Neutrophil (primary cell): ENCODE results near the gene FAM114A2.
"Not testable (repeated sequence)": the region's sequence is repeated elsewhere in the genome, so short reads cannot be mapped to it uniquely, and the experiment has no call there.

Experiments used
- H3K27ac ChIP-seq: fragments of 200-600 bp; sonication (generic); 2 replicates; pipeline ENCODE4 v1.5.1; 2016; ENCODE audit warnings: mild to moderate bottlenecking, moderate library complexity
- H3K27me3 ChIP-seq: fragments of 200-600 bp; sonication (generic); 2 replicates; pipeline ENCODE4 v1.6.0; 2016; ENCODE audit warnings: mild to moderate bottlenecking
- H3K36me3 ChIP-seq: fragments of 200-600 bp; sonication (generic); 2 replicates; pipeline ENCODE4 v1.5.1; 2017
- H3K4me1 ChIP-seq, 2 experiments: fragments of 200-600 bp in 1 of 2; sonication (generic) in 1 of 2; 1 replicate in 1 of 2; 2 replicates in 1 of 2; pipeline versions ENCODE4 v1.5.1 to v1.6.1; 2013 to 2016; ENCODE audit warnings: low read depth in 1 of 2, low read length in 1 of 2, mild to moderate bottlenecking in 1 of 2, moderate library complexity in 1 of 2; ENCODE audit not compliant: control insufficient read depth in 1 of 2, insufficient read depth in 1 of 2
- H3K4me3 ChIP-seq, 2 experiments: fragments of 200-600 bp in 1 of 2; sonication (generic) in 1 of 2; 1 replicate in 1 of 2; 2 replicates in 1 of 2; pipeline ENCODE4 v1.5.1; 2013 to 2016; ENCODE audit warnings: low read depth in 1 of 2, low read length in 1 of 2, mild to moderate bottlenecking in 1 of 2, moderate library complexity in 1 of 2
- H3K9me3 ChIP-seq: fragments of 200-600 bp; sonication (generic); 2 replicates; pipeline ENCODE4 v1.5.1; 2016
- TF ChIP-seq, protein P1 (sequence below): fragments of 200-600 bp; sonication (generic); IDR thresholded peaks from 2 replicates; pipeline ENCODE4 v1.5.1; 2016; ENCODE audit warnings: antibody characterized with exemption

FAM114A2 gene

DNA sequence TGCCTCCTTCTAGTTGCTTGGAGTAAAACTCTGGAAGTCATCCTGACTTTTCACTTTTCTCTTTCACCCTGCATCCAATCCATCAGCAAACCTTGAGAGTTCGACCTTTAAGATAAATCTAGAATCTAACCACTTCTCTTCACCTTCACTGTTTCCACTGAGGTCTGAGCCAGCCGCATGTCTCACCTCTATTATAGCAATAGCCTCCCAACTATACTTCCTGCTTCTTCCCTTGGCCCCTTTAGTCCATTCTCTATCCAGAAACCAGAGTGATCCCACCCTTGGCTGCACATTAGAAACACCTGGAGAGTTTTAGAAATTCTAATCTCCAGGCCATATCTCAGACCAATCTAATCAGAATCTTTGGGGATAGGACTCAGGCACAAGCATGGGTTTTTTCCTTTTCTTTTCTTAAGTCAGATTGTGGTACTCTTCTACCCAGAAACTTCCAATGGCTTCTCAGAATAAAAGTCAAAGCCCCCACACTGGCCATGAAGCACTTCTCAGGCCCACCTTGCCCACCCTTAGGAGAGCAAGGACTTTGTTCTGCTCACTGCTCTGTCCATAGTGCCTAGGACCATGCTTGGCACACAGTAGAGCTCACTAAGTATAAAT, 33.2 kb upstream of the FAM114A2 start:
- Histone ChIP-seq H3K27ac (no peak overlapping the region), H3K9me3 (no peaks in the 10 kb centered on the region), H3K4me3 (no peak overlapping the region), H3K36me3 (no peaks in the 10 kb centered on the region), H3K27me3 (no peaks in the 10 kb centered on the region), H3K4me1 (peaks cover 0 to 9% of the 10 kb centered on the region in 2 experiments)
- TF ChIP-seq, protein P1, sequence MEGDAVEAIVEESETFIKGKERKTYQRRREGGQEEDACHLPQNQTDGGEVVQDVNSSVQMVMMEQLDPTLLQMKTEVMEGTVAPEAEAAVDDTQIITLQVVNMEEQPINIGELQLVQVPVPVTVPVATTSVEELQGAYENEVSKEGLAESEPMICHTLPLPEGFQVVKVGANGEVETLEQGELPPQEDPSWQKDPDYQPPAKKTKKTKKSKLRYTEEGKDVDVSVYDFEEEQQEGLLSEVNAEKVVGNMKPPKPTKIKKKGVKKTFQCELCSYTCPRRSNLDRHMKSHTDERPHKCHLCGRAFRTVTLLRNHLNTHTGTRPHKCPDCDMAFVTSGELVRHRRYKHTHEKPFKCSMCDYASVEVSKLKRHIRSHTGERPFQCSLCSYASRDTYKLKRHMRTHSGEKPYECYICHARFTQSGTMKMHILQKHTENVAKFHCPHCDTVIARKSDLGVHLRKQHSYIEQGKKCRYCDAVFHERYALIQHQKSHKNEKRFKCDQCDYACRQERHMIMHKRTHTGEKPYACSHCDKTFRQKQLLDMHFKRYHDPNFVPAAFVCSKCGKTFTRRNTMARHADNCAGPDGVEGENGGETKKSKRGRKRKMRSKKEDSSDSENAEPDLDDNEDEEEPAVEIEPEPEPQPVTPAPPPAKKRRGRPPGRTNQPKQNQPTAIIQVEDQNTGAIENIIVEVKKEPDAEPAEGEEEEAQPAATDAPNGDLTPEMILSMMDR: no peak

DNA sequence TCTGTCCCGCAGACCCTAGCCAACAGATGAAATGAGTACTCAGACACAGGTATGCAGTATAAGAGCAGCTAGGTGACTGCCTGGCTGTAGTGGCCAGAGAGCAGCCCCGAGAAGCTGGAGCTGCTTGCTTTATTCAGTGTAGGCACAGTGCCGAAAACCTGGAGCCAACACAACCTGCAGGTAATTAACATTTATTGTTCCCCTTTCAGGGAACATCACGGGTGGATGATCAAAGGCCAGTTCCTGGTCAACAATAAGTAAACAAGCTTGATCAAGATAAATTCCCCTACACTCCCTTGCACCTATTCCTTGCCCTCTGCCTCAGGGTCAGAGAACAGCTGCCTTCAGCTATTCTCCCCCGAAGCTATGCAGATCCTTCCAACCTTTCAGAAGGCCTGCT, 31.1 kb upstream of the FAM114A2 start:
- not testable (repeated sequence) for H3K4me1 ChIP-seq, H3K27me3 ChIP-seq, H3K4me3 ChIP-seq, H3K36me3 ChIP-seq, H3K9me3 ChIP-seq, H3K27ac ChIP-seq

DNA sequence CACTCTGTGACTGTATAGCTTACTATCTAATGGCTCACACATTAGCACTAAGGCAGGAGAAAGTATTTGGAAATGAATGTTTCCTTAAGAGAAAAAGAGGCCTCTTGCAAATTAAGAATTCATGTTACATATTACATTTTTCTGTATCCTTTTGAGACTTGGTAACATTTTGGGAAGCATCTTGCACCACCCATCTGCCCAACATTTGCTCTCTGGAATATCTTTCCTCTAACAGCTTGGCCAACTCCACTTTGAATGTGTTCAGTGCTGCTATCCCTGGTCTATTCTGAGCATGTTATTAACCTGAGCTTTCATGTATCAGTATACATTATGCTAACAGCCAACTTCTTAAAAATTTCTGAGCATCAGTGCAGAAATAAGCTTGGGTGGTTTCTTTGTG, 27.3 kb upstream of the FAM114A2 start:
- H3K9me3 ChIP-seq: no peaks in the 10 kb centered on the region
- H3K4me1 ChIP-seq: no peaks in the 10 kb centered on the region
- H3K27ac ChIP-seq: no peak overlapping the region
- H3K27me3 ChIP-seq: no peaks in the 10 kb centered on the region
- H3K36me3 ChIP-seq: no peaks in the 10 kb centered on the region
- TF ChIP-seq, protein P1: no peak
- no peak overlapping the region for H3K4me3 ChIP-seq

DNA sequence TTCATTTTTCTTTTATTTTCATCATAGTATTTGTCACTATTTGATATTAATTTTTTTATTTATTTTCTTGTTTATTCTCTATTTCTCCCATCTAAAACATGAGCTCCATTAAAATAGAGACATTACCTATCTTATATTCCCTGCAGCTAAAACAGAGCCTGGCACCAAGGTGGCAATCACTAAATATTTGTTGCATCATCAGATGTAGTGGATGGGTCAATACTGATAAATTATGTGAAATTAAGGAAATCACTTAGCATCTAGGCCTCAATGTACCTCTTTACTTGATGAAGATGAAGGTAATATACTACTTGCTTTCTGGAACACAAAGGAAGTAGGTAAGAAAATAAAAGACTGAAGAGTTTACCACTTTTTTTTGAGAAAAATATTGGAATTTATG, 24.7 kb upstream of the FAM114A2 start:
- H3K27me3 ChIP-seq: no peaks in the 10 kb centered on the region
- no peak overlapping the region for H3K27ac ChIP-seq
- TF ChIP-seq, protein P1: no peak
- no peaks in the 10 kb centered on the region for H3K9me3 ChIP-seq
- no peaks in the 10 kb centered on the region for H3K36me3 ChIP-seq
- no peaks in the 10 kb centered on the region for H3K4me1 ChIP-seq
- H3K4me3 ChIP-seq: no peak overlapping the region

DNA sequence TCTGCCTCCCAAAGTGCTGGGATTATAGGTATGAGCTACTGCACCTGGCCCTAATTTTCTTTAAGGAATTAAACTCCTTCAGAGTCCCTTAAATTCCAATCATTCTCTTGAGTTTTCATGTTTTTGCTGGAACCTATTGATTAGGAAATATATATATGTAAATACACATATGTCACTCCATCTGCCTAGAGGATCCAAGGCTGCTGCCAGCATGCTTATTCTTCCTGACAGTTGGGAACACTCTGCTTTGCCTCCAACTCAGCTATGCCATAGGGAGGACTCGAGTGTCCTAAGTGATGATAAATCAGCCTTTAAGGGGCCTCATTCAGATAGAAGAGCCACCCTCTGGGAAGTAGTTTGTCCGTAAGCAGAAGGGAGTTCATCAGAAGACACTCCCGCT, 21.9 kb upstream of the FAM114A2 start:
- Histone ChIP-seq H3K9me3 (no peaks in the 10 kb centered on the region), H3K27ac (no peak overlapping the region), H3K36me3 (peaks cover 19% of the 10 kb centered on the region), H3K27me3 (no peaks in the 10 kb centered on the region), H3K4me1 (no peaks in the 10 kb centered on the region), H3K4me3 (no peak overlapping the region)
- TF ChIP-seq, protein P1: no peak

DNA sequence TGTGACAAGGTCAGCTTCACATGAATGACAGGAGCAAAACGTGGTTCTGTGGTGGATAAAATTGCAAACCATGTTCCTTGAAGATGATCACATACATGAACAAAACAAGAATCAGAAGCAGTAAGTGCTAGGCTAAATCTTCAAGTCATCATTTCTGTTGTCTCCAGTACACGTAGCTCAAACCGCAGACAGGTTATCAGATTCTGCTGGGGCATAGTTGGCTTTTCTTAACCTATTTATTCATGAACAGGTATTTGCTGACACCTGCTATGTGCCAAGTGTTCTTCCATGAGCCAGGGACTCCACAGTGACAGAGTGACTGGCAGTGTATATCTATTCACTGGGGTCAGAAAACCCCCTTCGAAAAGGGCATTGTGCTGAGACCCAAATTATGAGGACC, 20.9 kb upstream of the FAM114A2 start:
- Histone ChIP-seq H3K4me3 (no peak overlapping the region), H3K27ac (no peak overlapping the region), H3K9me3 (no peaks in the 10 kb centered on the region), H3K36me3 (peaks cover 29% of the 10 kb centered on the region), H3K27me3 (no peaks in the 10 kb centered on the region), H3K4me1 (no peaks in the 10 kb centered on the region)
- TF ChIP-seq, protein P1: no peak
